Measurements from ENCODE around the gene ZMIZ1. TPM values are rescaled to one million over a fixed set of nuclear protein-coding genes. Genes with fewer than 3 reads are reported as not detected.
A peak's percentile ranks its signal among the peaks of the same experiment; 100 is the strongest.

The ZMIZ1 gene
- polyA plus RNA-seq, 1 donor from 2014 or later, result 26.8 TPM

DNA sequence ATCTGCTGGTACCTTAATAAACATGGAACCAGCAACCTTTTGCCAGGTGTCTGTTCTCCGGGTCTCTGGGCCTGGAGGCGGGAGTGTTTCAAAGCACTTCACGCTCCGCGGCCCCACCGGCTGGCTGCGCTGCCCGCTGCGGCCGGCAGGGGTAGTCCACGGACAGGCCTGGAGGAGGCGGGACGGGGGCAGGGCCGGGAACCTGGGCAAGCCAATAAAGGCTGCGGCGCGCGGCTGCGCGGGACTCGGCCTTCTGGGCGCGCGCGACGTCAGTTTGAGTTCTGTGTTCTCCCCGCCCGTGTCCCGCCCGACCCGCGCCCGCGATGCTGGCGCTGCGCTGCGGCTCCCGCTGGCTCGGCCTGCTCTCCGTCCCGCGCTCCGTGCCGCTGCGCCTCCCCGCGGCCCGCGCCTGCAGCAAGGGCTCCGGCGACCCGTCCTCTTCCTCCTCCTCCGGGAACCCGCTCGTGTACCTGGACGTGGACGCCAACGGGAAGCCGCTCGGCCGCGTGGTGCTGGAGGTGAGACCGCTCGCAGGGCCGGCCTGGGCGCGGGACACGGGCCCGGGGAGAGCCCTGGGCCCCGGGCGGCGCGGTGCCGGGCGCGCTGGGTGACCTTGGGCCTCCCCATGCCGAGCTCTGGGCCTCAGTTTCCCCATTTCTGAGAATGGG lies 278.6 kb downstream of the ZMIZ1 start, which contains the start of gene PPIF:
Gene PPIF (plus strand): TSS at position 244 of the 668 bp plus-strand sequence. CDS start 80 bp downstream, at position 324.
- Histone ChIP-seq H3K79me2 (replicated peaks; ENCODE audit: insufficient read depth, low read length) (no peaks in the 10 kb centered on the region), H2AFZ (ENCODE audit: low read depth, low read length) (peak within 1 kb of the TSS; percentile 27), H3K27me3 (ENCODE audit: insufficient read depth, low read depth, low read length) (no peaks in the 10 kb centered on the region), H3K9ac (ENCODE audit: low read length) (peak within 1 kb of the TSS; percentile 69), H4K20me1 (ENCODE audit: insufficient read depth) (no peaks in the 10 kb centered on the region), H3K9me2 (ENCODE audit: insufficient read depth, low read length) (no peaks in the 10 kb centered on the region), H3K36me3 (ENCODE audit: insufficient read depth, low read length) (no peaks in the 10 kb centered on the region), H3F3A (ENCODE audit: insufficient read depth, low read length, poor library complexity, severe bottlenecking) (no peaks in the 10 kb centered on the region), H3K9me3 (ENCODE audit: low read length) (no peaks in the 10 kb centered on the region), H3K4me2 (ENCODE audit: low read length) (peak within 1 kb of the TSS; percentile 55), H3K27ac (ENCODE audit: low read length) (no peak within 1 kb of the TSS), H3K4me3 (ENCODE audit: low read length) (peak within 1 kb of the TSS; percentile 73)
- no peak for TF ChIP-seq EZH2 (IDR thresholded peaks at IDR 0.05; ENCODE audit: borderline replicate concordance, insufficient read depth, low read length, poor library complexity, severe bottlenecking)
- TF ChIP-seq, protein P1, sequence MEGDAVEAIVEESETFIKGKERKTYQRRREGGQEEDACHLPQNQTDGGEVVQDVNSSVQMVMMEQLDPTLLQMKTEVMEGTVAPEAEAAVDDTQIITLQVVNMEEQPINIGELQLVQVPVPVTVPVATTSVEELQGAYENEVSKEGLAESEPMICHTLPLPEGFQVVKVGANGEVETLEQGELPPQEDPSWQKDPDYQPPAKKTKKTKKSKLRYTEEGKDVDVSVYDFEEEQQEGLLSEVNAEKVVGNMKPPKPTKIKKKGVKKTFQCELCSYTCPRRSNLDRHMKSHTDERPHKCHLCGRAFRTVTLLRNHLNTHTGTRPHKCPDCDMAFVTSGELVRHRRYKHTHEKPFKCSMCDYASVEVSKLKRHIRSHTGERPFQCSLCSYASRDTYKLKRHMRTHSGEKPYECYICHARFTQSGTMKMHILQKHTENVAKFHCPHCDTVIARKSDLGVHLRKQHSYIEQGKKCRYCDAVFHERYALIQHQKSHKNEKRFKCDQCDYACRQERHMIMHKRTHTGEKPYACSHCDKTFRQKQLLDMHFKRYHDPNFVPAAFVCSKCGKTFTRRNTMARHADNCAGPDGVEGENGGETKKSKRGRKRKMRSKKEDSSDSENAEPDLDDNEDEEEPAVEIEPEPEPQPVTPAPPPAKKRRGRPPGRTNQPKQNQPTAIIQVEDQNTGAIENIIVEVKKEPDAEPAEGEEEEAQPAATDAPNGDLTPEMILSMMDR (IDR thresholded peaks at IDR 0.05; ENCODE audit: poor library complexity, severe bottlenecking), result peak; percentile 93
- peak; percentile 68 for TF ChIP-seq POLR2AphosphoS5 (IDR thresholded peaks at IDR 0.05)
- peak; percentile 76 for TF ChIP-seq MXI1 (conservative IDR thresholded peaks at IDR 0.05; ENCODE audit: poor library complexity, severe bottlenecking)
- TF ChIP-seq EP300 (conservative IDR thresholded peaks at IDR 0.05; ENCODE audit: poor library complexity, severe bottlenecking), result peak; percentile 32
- TF ChIP-seq, protein P2, sequence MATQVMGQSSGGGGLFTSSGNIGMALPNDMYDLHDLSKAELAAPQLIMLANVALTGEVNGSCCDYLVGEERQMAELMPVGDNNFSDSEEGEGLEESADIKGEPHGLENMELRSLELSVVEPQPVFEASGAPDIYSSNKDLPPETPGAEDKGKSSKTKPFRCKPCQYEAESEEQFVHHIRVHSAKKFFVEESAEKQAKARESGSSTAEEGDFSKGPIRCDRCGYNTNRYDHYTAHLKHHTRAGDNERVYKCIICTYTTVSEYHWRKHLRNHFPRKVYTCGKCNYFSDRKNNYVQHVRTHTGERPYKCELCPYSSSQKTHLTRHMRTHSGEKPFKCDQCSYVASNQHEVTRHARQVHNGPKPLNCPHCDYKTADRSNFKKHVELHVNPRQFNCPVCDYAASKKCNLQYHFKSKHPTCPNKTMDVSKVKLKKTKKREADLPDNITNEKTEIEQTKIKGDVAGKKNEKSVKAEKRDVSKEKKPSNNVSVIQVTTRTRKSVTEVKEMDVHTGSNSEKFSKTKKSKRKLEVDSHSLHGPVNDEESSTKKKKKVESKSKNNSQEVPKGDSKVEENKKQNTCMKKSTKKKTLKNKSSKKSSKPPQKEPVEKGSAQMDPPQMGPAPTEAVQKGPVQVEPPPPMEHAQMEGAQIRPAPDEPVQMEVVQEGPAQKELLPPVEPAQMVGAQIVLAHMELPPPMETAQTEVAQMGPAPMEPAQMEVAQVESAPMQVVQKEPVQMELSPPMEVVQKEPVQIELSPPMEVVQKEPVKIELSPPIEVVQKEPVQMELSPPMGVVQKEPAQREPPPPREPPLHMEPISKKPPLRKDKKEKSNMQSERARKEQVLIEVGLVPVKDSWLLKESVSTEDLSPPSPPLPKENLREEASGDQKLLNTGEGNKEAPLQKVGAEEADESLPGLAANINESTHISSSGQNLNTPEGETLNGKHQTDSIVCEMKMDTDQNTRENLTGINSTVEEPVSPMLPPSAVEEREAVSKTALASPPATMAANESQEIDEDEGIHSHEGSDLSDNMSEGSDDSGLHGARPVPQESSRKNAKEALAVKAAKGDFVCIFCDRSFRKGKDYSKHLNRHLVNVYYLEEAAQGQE (IDR thresholded peaks at IDR 0.05; ENCODE audit: borderline replicate concordance), result no peak
- peak; percentile 73 for TF ChIP-seq SMC3 (conservative IDR thresholded peaks at IDR 0.05; ENCODE audit: poor library complexity)
- TF ChIP-seq RAD21 (conservative IDR thresholded peaks at IDR 0.05), result peak; percentile 70
- no peak for TF ChIP-seq TAF1 (IDR thresholded peaks at IDR 0.05; ENCODE audit: low read depth)

DNA sequence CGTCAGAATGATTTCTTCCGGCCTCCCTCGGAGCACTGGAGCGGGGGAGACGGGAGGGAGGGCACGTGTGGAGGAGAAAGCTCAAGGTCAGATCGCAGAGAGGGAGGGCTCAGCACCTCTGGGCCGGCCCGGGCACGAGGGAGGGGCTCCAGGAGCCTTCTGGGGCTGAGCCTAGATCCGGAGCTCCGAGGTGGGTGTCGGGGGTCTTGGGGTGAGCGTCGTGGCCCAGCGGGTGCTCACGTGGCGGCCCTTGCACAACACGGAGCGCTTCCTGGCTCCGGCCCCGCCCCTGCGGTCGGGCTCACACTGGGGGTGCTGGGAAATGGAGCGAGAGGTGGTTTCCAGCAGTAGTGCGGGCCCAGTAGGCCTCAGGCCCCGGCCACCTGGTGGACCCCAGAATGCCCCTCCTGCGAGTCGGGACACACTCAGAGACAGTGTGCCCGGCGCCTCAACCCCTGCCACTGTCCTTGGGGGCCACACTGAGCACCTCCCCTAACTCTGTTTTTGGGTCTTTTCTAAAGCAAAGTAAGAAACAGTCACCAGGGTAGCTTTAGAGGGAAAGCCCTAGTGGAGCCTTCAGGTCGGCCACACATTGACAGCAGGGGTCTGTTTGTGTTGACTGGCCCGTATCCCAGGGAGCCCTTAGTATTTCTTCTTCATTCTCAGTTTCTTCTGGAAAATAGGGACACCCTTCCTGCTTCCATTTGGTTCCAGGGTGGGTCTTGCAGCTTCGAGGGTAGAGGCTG lies 279.3 kb downstream of the ZMIZ1 start:
- no peaks in the 10 kb centered on the region for H3K9me2 ChIP-seq (ENCODE audit: insufficient read depth, low read length)
- no peaks in the 10 kb centered on the region for H3F3A ChIP-seq (ENCODE audit: insufficient read depth, low read length, poor library complexity, severe bottlenecking)
- H3K9ac ChIP-seq (ENCODE audit: low read length), result peak overlapping the region; percentile 69
- H3K79me2 ChIP-seq (replicated peaks; ENCODE audit: insufficient read depth, low read length), result no peaks in the 10 kb centered on the region
- TF ChIP-seq EZH2 (IDR thresholded peaks at IDR 0.05; ENCODE audit: borderline replicate concordance, insufficient read depth, low read length, poor library complexity, severe bottlenecking) (no peak), RAD21 (conservative IDR thresholded peaks at IDR 0.05) (no peak), MXI1 (conservative IDR thresholded peaks at IDR 0.05; ENCODE audit: poor library complexity, severe bottlenecking) (no peak), POLR2AphosphoS5 (IDR thresholded peaks at IDR 0.05) (no peak), TAF1 (IDR thresholded peaks at IDR 0.05; ENCODE audit: low read depth) (no peak), SMC3 (conservative IDR thresholded peaks at IDR 0.05; ENCODE audit: poor library complexity) (no peak), EP300 (conservative IDR thresholded peaks at IDR 0.05; ENCODE audit: poor library complexity, severe bottlenecking) (no peak)
- TF ChIP-seq, protein P2 (IDR thresholded peaks at IDR 0.05; ENCODE audit: borderline replicate concordance), result no peak
- TF ChIP-seq, protein P1 (IDR thresholded peaks at IDR 0.05; ENCODE audit: poor library complexity, severe bottlenecking), result no peak
- H3K4me2 ChIP-seq (ENCODE audit: low read length), result peak overlapping the region; percentile 55
- no peaks in the 10 kb centered on the region for H4K20me1 ChIP-seq (ENCODE audit: insufficient read depth)
- H3K9me3 ChIP-seq (ENCODE audit: low read length), result no peaks in the 10 kb centered on the region
- H3K4me3 ChIP-seq (ENCODE audit: low read length), result peak overlapping the region; percentile 73
- H3K27ac ChIP-seq (ENCODE audit: low read length), result no peak overlapping the region
- H2AFZ ChIP-seq (ENCODE audit: low read depth, low read length), result peak overlapping the region; percentile 27
- H3K27me3 ChIP-seq (ENCODE audit: insufficient read depth, low read depth, low read length), result no peaks in the 10 kb centered on the region
- no peaks in the 10 kb centered on the region for H3K36me3 ChIP-seq (ENCODE audit: insufficient read depth, low read length)
